Measurements from ENCODE around the gene FUCA1. TPM values are rescaled to one million over a fixed set of nuclear protein-coding genes. Genes with fewer than 3 reads are reported as not detected.
"Not testable (repeated sequence)": the region's sequence is repeated elsewhere in the genome, so short reads cannot be mapped to it uniquely, and the experiment has no call there.

Gene FUCA1
- total RNA-seq, 3 donors from 2014 or later: 82.2 to 171 (median 159) TPM

GRCh38 chr1:23902321-23903278, 34.5 kb upstream of the FUCA1 start:
- H3K4me3 ChIP-seq: no peak overlapping the region
- H3K36me3 ChIP-seq (ENCODE audit: low read depth): no peaks in the 10 kb centered on the region
- DNase-seq (no peak), ATAC-seq (peak; percentile 36)
- intact Hi-C loops (cut with DNase I, micrococcal nuclease): no loop called here
- no peaks in the 10 kb centered on the region for H3K9me3 ChIP-seq
- no peaks in the 10 kb centered on the region for H3K4me1 ChIP-seq (ENCODE audit: low read depth)
- no peak for TF ChIP-seq CTCF (IDR thresholded peaks at IDR 0.05)

- ATAC-seq; H3K4me3 ChIP-seq; H3K9me3 ChIP-seq; H3K4me1 ChIP-seq (ENCODE audit: low read depth); DNase-seq; H3K36me3 ChIP-seq (ENCODE audit: low read depth); intact Hi-C loops (cut with DNase I, micrococcal nuclease): not testable (repeated sequence)
Observed at GRCh38 chr1:23900017-23900416, 31.9 kb upstream of the FUCA1 start.

GRCh38 chr1:23899070-23899469, 31.0 kb upstream of the FUCA1 start:
- TF ChIP-seq CTCF (IDR thresholded peaks at IDR 0.05): no peak
- DNase-seq (no peak), ATAC-seq (no peak)
- intact Hi-C loops (cut with DNase I, micrococcal nuclease): no loop called here
- no peaks in the 10 kb centered on the region for H3K36me3 ChIP-seq (ENCODE audit: low read depth)
- H3K4me1 ChIP-seq (ENCODE audit: low read depth): no peaks in the 10 kb centered on the region
- no peak overlapping the region for H3K4me3 ChIP-seq
- no peaks in the 10 kb centered on the region for H3K9me3 ChIP-seq

GRCh38 chr1:23897083-23897482, 29.0 kb upstream of the FUCA1 start:
- DNase-seq (no peak), ATAC-seq (no peak)
- intact Hi-C loops (cut with DNase I, micrococcal nuclease): no loop called here

GRCh38 chr1:23896491-23896890, 28.4 kb upstream of the FUCA1 start:
- H3K4me3 ChIP-seq: no peak overlapping the region
- DNase-seq: no peak
- TF ChIP-seq CTCF (IDR thresholded peaks at IDR 0.05): no peak
- ATAC-seq: no peak
- H3K36me3 ChIP-seq (ENCODE audit: low read depth): no peaks in the 10 kb centered on the region
- intact Hi-C loops (cut with DNase I, micrococcal nuclease): no loop called here
- H3K9me3 ChIP-seq: no peaks in the 10 kb centered on the region
- no peaks in the 10 kb centered on the region for H3K4me1 ChIP-seq (ENCODE audit: low read depth)

More at GRCh38 chr1:23897083-23897482, 29.0 kb upstream of the FUCA1 start:
- Histone ChIP-seq H3K36me3 (ENCODE audit: low read depth) (no peaks in the 10 kb centered on the region), H3K4me3 (no peak overlapping the region), H3K9me3 (no peaks in the 10 kb centered on the region), H3K4me1 (ENCODE audit: low read depth) (no peaks in the 10 kb centered on the region)
- TF ChIP-seq CTCF (IDR thresholded peaks at IDR 0.05): no peak

GRCh38 chr1:23895993-23896392, 27.9 kb upstream of the FUCA1 start:
- no peak for ATAC-seq

More at GRCh38 chr1:23895993-23896392, 27.9 kb upstream of the FUCA1 start:
- Histone ChIP-seq H3K4me3 (no peak overlapping the region), H3K36me3 (ENCODE audit: low read depth) (no peaks in the 10 kb centered on the region), H3K4me1 (ENCODE audit: low read depth) (no peaks in the 10 kb centered on the region), H3K9me3 (no peaks in the 10 kb centered on the region)
- TF ChIP-seq CTCF (IDR thresholded peaks at IDR 0.05): no peak
- intact Hi-C loops (cut with DNase I, micrococcal nuclease): no loop called here
- DNase-seq: no peak
